ENCODE results near the gene TBCC.

The TBCC gene

GRCh38 chr6:42751055-42751454, 5.2 kb upstream of the TBCC start:
- in situ Hi-C loops (cut with HindIII; ENCODE audit: low sequenced_read_pairs) = no loop called here
- TF ChIP-seq CTCF (IDR thresholded peaks at IDR 0.05; ENCODE audit: low read depth, low read length, missing control alignments) = no peak
- H3K4me3 ChIP-seq (ENCODE audit: low read depth, low read length) = no peak overlapping the region
- DNase-seq (ENCODE audit: low read depth) = no peak

- DNase-seq (ENCODE audit: low read depth) = no peak
- in situ Hi-C loops (cut with HindIII; ENCODE audit: low sequenced_read_pairs) = no loop called here
- H3K4me3 ChIP-seq (ENCODE audit: low read depth, low read length) = no peak overlapping the region
- no peak for TF ChIP-seq CTCF (IDR thresholded peaks at IDR 0.05; ENCODE audit: low read depth, low read length, missing control alignments)
Observed at GRCh38 chr6:42748203-42748898, 2.4 kb upstream of the TBCC start.

- in situ Hi-C loops (cut with HindIII; ENCODE audit: low sequenced_read_pairs) = no loop called here
- peak; percentile 68 for DNase-seq (ENCODE audit: low read depth)
- H3K4me3 ChIP-seq (ENCODE audit: low read depth, low read length) = peak overlapping the region; percentile 98
- no peak for TF ChIP-seq CTCF (IDR thresholded peaks at IDR 0.05; ENCODE audit: low read depth, low read length, missing control alignments)
Observed at GRCh38 chr6:42746463-42747391, 824 bp upstream of the TBCC start.

GRCh38 chr6:42745083-42745639, 742 bp downstream of the TBCC start:
- peak overlapping the region; percentile 98 for H3K4me3 ChIP-seq (ENCODE audit: low read depth, low read length)
- TF ChIP-seq CTCF (IDR thresholded peaks at IDR 0.05; ENCODE audit: low read depth, low read length, missing control alignments) = no peak
- in situ Hi-C loops (cut with HindIII; ENCODE audit: low sequenced_read_pairs) = no loop called here
- DNase-seq (ENCODE audit: low read depth) = no peak

- peak overlapping the region; percentile 98 for H3K4me3 ChIP-seq (ENCODE audit: low read depth, low read length)
- TF ChIP-seq CTCF (IDR thresholded peaks at IDR 0.05; ENCODE audit: low read depth, low read length, missing control alignments) = no peak
- no peak for DNase-seq (ENCODE audit: low read depth)
- in situ Hi-C loops (cut with HindIII; ENCODE audit: low sequenced_read_pairs) = no loop called here
Observed at GRCh38 chr6:42744351-42744893, 1.5 kb downstream of the TBCC start.

- in situ Hi-C loops (cut with HindIII; ENCODE audit: low sequenced_read_pairs) = no loop called here
- no peak for TF ChIP-seq CTCF (IDR thresholded peaks at IDR 0.05; ENCODE audit: low read depth, low read length, missing control alignments)
- no peak for DNase-seq (ENCODE audit: low read depth)
- no peak overlapping the region for H3K4me3 ChIP-seq (ENCODE audit: low read depth, low read length)
Observed at GRCh38 chr6:42742116-42742894, 3.6 kb downstream of the TBCC start.
